Eye (tissue), 1 donor: ENCODE data around the gene SPINK14.

Experiments used
- DNase-seq: peaks from one replicate; pipeline ENCODE4 v3.0.0-alpha.2; 2015

Gene SPINK14

GRCh38 chr5:148168246-148168645, at the start of gene SPINK14:
Gene SPINK14 (plus strand): TSS chr5:148168546. CDS start chr5:148169733, 1,187 bp downstream.
- DNase-seq, result no peak

- no peak for DNase-seq
Measured at GRCh38 chr5:148120317-148120716, 48.0 kb upstream of the SPINK14 start.

- no peak for DNase-seq
Measured at GRCh38 chr5:148125641-148126040, 42.7 kb upstream of the SPINK14 start.

GRCh38 chr5:148135091-148136048, 33.0 kb upstream of the SPINK14 start:
- no peak for DNase-seq

- DNase-seq, result no peak
Measured at GRCh38 chr5:148140846-148141245, 27.5 kb upstream of the SPINK14 start.

GRCh38 chr5:148141645-148142044, 26.7 kb upstream of the SPINK14 start:
- no peak for DNase-seq

- DNase-seq, result peak; percentile 35
Measured at GRCh38 chr5:148145916-148146315, 22.4 kb upstream of the SPINK14 start.

GRCh38 chr5:148146487-148146886, 21.9 kb upstream of the SPINK14 start:
- DNase-seq, result no peak

GRCh38 chr5:148147415-148147814, 20.9 kb upstream of the SPINK14 start:
- DNase-seq, result no peak

GRCh38 chr5:148151872-148152271, 16.5 kb upstream of the SPINK14 start:
- no peak for DNase-seq

GRCh38 chr5:148152781-148153180, 15.6 kb upstream of the SPINK14 start:
- DNase-seq, result no peak

- DNase-seq, result no peak
Measured at GRCh38 chr5:148156609-148157008, 11.7 kb upstream of the SPINK14 start.

GRCh38 chr5:148162038-148162437, 6.3 kb upstream of the SPINK14 start:
- no peak for DNase-seq

- DNase-seq, result no peak
Measured at GRCh38 chr5:148163345-148163744, 5.0 kb upstream of the SPINK14 start.

- DNase-seq, result no peak
Measured at GRCh38 chr5:148166550-148167283, 1.6 kb upstream of the SPINK14 start.

- no peak for DNase-seq
Measured at GRCh38 chr5:148172377-148172776, 4.0 kb downstream of the SPINK14 start.

GRCh38 chr5:148176480-148176879, 8.1 kb downstream of the SPINK14 start:
- DNase-seq, result no peak

- DNase-seq, result no peak
Measured at GRCh38 chr5:148177207-148177606, 8.9 kb downstream of the SPINK14 start.

- peak; percentile 75 for DNase-seq
Measured at GRCh38 chr5:148179234-148179824, 11.0 kb downstream of the SPINK14 start.

GRCh38 chr5:148186248-148187003, 18.1 kb downstream of the SPINK14 start:
- DNase-seq, result no peak

GRCh38 chr5:148191010-148191409, 22.7 kb downstream of the SPINK14 start:
- DNase-seq, result no peak

- DNase-seq, result no peak
Measured at GRCh38 chr5:148193202-148193601, 24.9 kb downstream of the SPINK14 start.

GRCh38 chr5:148201151-148201550, 32.8 kb downstream of the SPINK14 start:
- no peak for DNase-seq
